WERI-Rb-1 (cell line): Measurements from ENCODE around the gene RB1.

Experiments used
- DNase-seq: peaks from one replicate; pipeline ENCODE4 v3.0.0-alpha.2; 2020
- H3K27ac ChIP-seq: fragments of 250-450 bp; sonication (Bioruptor Pico); 2 replicates; pipeline ENCODE4 v1.5.1; 2020; ENCODE audit warnings: mild to moderate bottlenecking, moderate library complexity
- H3K27me3 ChIP-seq: fragments of 250-450 bp; sonication (Bioruptor Pico); 2 replicates; pipeline ENCODE4 v1.5.1; 2021; ENCODE audit warnings: mild to moderate bottlenecking, low read depth, moderate library complexity; ENCODE audit not compliant: insufficient read depth, severe bottlenecking
- H3K36me3 ChIP-seq: fragments of 250-450 bp; sonication (Bioruptor Pico); 2 replicates; pipeline ENCODE4 v1.5.1; 2020; ENCODE audit warnings: mild to moderate bottlenecking, moderate library complexity
- H3K4me3 ChIP-seq: 2 replicates; pipeline ENCODE4 v1.5.1; 2011; ENCODE audit warnings: low read depth, mild to moderate bottlenecking, control low read depth, low read length
- H3K9me3 ChIP-seq: fragments of 250-450 bp; sonication (Bioruptor Pico); 2 replicates; pipeline ENCODE4 v1.5.1; 2021; ENCODE audit warnings: mild to moderate bottlenecking, moderate library complexity; ENCODE audit not compliant: severe bottlenecking
- TF ChIP-seq, protein P1 (sequence below): IDR thresholded peaks from 2 replicates; pipeline ENCODE4 v1.5.1; 2011; ENCODE audit warnings: low read depth, mild to moderate bottlenecking, control low read depth, inconsistent platforms, low read length

Gene RB1

DNA sequence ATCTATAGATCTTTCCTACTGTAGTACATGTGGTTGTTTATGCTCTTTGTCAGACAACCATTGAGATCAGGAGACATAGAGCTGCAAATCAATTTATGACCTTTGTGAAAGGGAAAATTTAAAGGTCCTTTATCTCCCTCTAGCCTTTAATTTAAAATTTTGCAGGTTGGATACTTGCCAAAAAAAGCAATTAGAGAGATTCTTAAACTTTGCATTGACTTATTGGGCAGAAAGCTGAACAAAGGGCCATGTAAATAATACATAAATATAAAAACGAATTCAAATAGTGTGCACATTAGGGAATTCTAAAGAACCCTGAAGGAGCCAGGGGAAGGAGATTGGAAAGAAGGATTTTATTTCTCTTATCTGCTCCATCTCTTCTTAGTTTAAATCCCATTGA is 22.0 kb upstream of the RB1 start:
- DNase-seq: no peak
- no peak overlapping the region for H3K4me3 ChIP-seq
- no peaks in the 10 kb centered on the region for H3K27me3 ChIP-seq

GRCh38 chr13:48291730-48292129 is 11.8 kb upstream of the RB1 start:
- no peak for DNase-seq
- TF ChIP-seq, protein P1, sequence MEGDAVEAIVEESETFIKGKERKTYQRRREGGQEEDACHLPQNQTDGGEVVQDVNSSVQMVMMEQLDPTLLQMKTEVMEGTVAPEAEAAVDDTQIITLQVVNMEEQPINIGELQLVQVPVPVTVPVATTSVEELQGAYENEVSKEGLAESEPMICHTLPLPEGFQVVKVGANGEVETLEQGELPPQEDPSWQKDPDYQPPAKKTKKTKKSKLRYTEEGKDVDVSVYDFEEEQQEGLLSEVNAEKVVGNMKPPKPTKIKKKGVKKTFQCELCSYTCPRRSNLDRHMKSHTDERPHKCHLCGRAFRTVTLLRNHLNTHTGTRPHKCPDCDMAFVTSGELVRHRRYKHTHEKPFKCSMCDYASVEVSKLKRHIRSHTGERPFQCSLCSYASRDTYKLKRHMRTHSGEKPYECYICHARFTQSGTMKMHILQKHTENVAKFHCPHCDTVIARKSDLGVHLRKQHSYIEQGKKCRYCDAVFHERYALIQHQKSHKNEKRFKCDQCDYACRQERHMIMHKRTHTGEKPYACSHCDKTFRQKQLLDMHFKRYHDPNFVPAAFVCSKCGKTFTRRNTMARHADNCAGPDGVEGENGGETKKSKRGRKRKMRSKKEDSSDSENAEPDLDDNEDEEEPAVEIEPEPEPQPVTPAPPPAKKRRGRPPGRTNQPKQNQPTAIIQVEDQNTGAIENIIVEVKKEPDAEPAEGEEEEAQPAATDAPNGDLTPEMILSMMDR: no peak
- Histone ChIP-seq H3K36me3 (no peaks in the 10 kb centered on the region), H3K27me3 (no peaks in the 10 kb centered on the region), H3K27ac (no peak overlapping the region), H3K4me3 (no peak overlapping the region), H3K9me3 (no peaks in the 10 kb centered on the region)

More for the DNA sequence above, 22.0 kb upstream of the RB1 start:
- no peak overlapping the region for H3K27ac ChIP-seq
- H3K9me3 ChIP-seq: no peaks in the 10 kb centered on the region
- H3K36me3 ChIP-seq: no peaks in the 10 kb centered on the region
- TF ChIP-seq, protein P1: no peak

- no peak overlapping the region for H3K4me3 ChIP-seq
- no peaks in the 10 kb centered on the region for H3K27me3 ChIP-seq
- TF ChIP-seq, protein P1: no peak
- no peaks in the 10 kb centered on the region for H3K9me3 ChIP-seq
- H3K36me3 ChIP-seq: no peaks in the 10 kb centered on the region
- no peak for DNase-seq
- no peak overlapping the region for H3K27ac ChIP-seq
Measured at GRCh38 chr13:48292650-48293049, 10.9 kb upstream of the RB1 start.

DNA sequence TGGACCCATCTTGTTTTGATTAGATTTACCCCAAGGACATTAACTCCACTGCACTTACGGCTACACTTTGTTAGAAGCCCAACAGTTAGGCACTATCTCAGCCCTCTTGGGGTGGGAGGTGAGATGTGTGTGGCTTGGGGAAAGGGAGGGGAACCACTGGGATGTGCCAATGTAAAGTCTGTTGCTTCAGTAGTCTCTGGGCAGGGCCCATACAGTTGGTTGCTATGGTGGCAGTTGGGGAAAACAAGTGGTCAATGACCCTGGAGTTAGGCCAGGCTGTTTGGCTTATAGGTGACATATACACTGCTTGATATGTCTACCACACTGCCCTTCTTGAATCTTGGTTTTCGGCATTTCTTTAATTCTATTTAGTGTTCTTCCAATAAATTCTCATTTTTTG is 8.9 kb upstream of the RB1 start:
- Histone ChIP-seq H3K36me3 (no peaks in the 10 kb centered on the region), H3K27ac (no peak overlapping the region), H3K9me3 (no peaks in the 10 kb centered on the region), H3K4me3 (no peak overlapping the region), H3K27me3 (no peaks in the 10 kb centered on the region)
- TF ChIP-seq, protein P1: no peak
- no peak for DNase-seq

DNA sequence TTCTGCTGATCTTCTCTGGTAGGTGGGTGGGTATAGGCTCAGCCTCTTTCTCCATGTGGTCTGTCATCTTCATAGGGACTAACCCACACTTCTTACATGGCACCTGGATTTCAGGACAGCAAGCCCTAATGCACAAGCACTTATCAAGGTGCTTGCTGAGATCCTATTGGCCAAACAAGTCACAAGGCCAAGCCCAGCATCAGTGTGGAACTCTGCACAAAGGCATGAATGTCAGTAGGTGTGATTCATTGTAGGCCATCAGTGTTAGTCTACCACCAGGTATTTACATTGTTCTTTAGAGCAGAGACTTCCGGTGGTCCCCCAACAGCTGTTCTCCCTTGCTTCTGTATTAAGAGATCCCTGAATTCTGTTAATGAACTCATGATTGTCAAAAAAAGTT is 8.3 kb upstream of the RB1 start:
- no peak for DNase-seq
- H3K4me3 ChIP-seq: no peak overlapping the region

GRCh38 chr13:48296528-48296927 is 7.0 kb upstream of the RB1 start:
- no peak for DNase-seq
- no peaks in the 10 kb centered on the region for H3K36me3 ChIP-seq

More for the DNA sequence above, 8.3 kb upstream of the RB1 start:
- no peaks in the 10 kb centered on the region for H3K9me3 ChIP-seq
- H3K36me3 ChIP-seq: no peaks in the 10 kb centered on the region
- H3K27ac ChIP-seq: no peak overlapping the region
- no peaks in the 10 kb centered on the region for H3K27me3 ChIP-seq
- TF ChIP-seq, protein P1: no peak

More at GRCh38 chr13:48296528-48296927, 7.0 kb upstream of the RB1 start:
- no peak overlapping the region for H3K27ac ChIP-seq
- H3K4me3 ChIP-seq: no peak overlapping the region
- H3K9me3 ChIP-seq: no peaks in the 10 kb centered on the region
- no peaks in the 10 kb centered on the region for H3K27me3 ChIP-seq
- TF ChIP-seq, protein P1: no peak
